GM12878 (cell line): ENCODE data around the gene HMCN1. TPM values are rescaled to one million over a fixed set of nuclear protein-coding genes. Genes with fewer than 3 reads are reported as not detected.

Source experiments
- ATAC-seq: fragments of 200-7000 bp; cut with Tn5 transposase; 3 replicates; pipeline ENCODE4 v1.9.1; 2020; ENCODE audit warnings: mild to moderate bottlenecking, moderate library complexity
- BruUV-seq: library from RNA; stranded (reverse); fragments of 400-500 nt; replicated peaks from 2 replicates; lab custom pipeline; 2021; lab: Mats Ljungman, UMichigan
- CTCF ChIA-PET: fragments of 300-600 bp; sonication (Branson Sonifier 250); formaldehyde crosslinking; extraction: SDS; loops from one replicate; lab custom pipeline; 2021; ENCODE audit warnings: inconsistent platforms; lab: Yijun Ruan, JAX
- POLR2A ChIA-PET: fragments of 350-600 bp; formaldehyde crosslinking; extraction: SDS; loops from one replicate; lab custom pipeline; 2021; ENCODE audit warnings: inconsistent platforms; lab: Charles Lee
- RAD21 ChIA-PET: fragments of 300-600 bp; sonication (Branson Sonifier 250); formaldehyde crosslinking; loops from one replicate; lab custom pipeline; 2023; ENCODE audit warnings: antibody characterized with exemption; ENCODE audit not compliant: unreplicated experiment; lab: Charles Lee
- SMC1A ChIA-PET: fragments of 300-600 bp; sonication (Branson Sonifier 250); formaldehyde crosslinking; loops from one replicate; lab custom pipeline; 2023; ENCODE audit not compliant: unreplicated experiment, uncharacterized antibody; lab: Charles Lee
- DNase-seq: peaks from one replicate; pipeline ENCODE4 v3.0.0-alpha.2; 2011; ENCODE audit warnings: low read depth, low spot score
- FAIRE-seq: peaks from 3 replicates; lab custom pipeline; 2011; peaks lifted over from hg19 to GRCh38; lab: Jason Lieb, UNC
- H2AFZ ChIP-seq: 2 replicates; pipeline ENCODE4 v1.6.0; 2011; ENCODE audit warnings: low read depth, low read length, control low read depth; ENCODE audit not compliant: control insufficient read depth
- H3K27ac ChIP-seq: 2 replicates; pipeline ENCODE4 v1.5.1; 2011; ENCODE audit warnings: control low read depth; ENCODE audit not compliant: control insufficient read depth, insufficient read depth
- H3K27me3 ChIP-seq, 2 experiments: replicated peaks in 1 of 2; 2 replicates each; pipeline versions ENCODE4 v1.6.0 to v1.6.1; 2011; ENCODE audit warnings: low read length in 1 of 2; ENCODE audit not compliant: control insufficient read depth in 2 of 2, insufficient read depth in 2 of 2
- H3K36me3 ChIP-seq, 2 experiments: 2 replicates each; pipeline ENCODE4 v1.5.1; 2011; ENCODE audit warnings: low read length in 1 of 2; ENCODE audit not compliant: control insufficient read depth in 2 of 2, insufficient read depth in 2 of 2
- H3K4me1 ChIP-seq: 2 replicates; pipeline ENCODE4 v1.6.1; 2011; ENCODE audit warnings: mild to moderate bottlenecking, low read length, moderate library complexity, mixed read lengths; ENCODE audit not compliant: control insufficient read depth, insufficient read depth
- H3K4me2 ChIP-seq: 2 replicates; pipeline ENCODE4 v1.6.0; 2011; ENCODE audit warnings: control low read depth; ENCODE audit not compliant: control insufficient read depth, insufficient read depth
- H3K4me3 ChIP-seq: fragments of 200-600 bp; sonication (generic); 2 replicates; pipeline ENCODE4 v1.5.1; 2016
- H3K79me2 ChIP-seq: 2 replicates; pipeline ENCODE4 v1.6.0; 2011; ENCODE audit warnings: low read length; ENCODE audit not compliant: control insufficient read depth, insufficient read depth
- H3K9ac ChIP-seq: 2 replicates; pipeline ENCODE4 v1.8.0; 2011; ENCODE audit warnings: low read length, control low read depth, mixed read lengths; ENCODE audit not compliant: control insufficient read depth, insufficient read depth
- H3K9me3 ChIP-seq: replicated peaks from 3 replicates; pipeline ENCODE4 v1.5.1; 2011; ENCODE audit warnings: mild to moderate bottlenecking, low read length; ENCODE audit not compliant: control insufficient read depth, insufficient read depth
- H4K20me1 ChIP-seq: 2 replicates; pipeline ENCODE4 v1.6.0; 2011; ENCODE audit not compliant: control insufficient read depth, insufficient read depth
- ATF7 ChIP-seq: fragments of 450-650 bp; IDR thresholded peaks from 2 replicates; pipeline ENCODE4 v1.6.1; 2016; ENCODE audit warnings: low read depth, mild to moderate bottlenecking
- CBFB ChIP-seq: IDR thresholded peaks from 2 replicates; pipeline ENCODE4 v1.6.1; 2016; ENCODE audit warnings: antibody characterized with exemption, low read depth
- CHD4 ChIP-seq: fragments of 200-600 bp; sonication (generic); IDR thresholded peaks from 2 replicates; pipeline ENCODE4 v1.6.1; 2016; ENCODE audit warnings: mild to moderate bottlenecking
- EGR1 ChIP-seq, 2 experiments: IDR thresholded peaks; 1 replicate in 1 of 2; 2 replicates in 1 of 2; pipeline ENCODE4 v1.6.1; 2011 to 2012; ENCODE audit warnings: low read depth in 2 of 2, low read length in 2 of 2, borderline replicate concordance in 1 of 2, mild to moderate bottlenecking in 1 of 2, moderate library complexity in 1 of 2
- ESRRA ChIP-seq: IDR thresholded peaks from 2 replicates; pipeline ENCODE4 v1.6.1; 2012; ENCODE audit warnings: mild to moderate bottlenecking, low read length, improper control_type of control experiment
- KLF5 ChIP-seq: fragments of 450-650 bp; IDR thresholded peaks from 2 replicates; pipeline ENCODE4 v1.6.1; 2014; ENCODE audit warnings: mild to moderate bottlenecking; ENCODE audit not compliant: partially characterized antibody
- POLR2AphosphoS2 ChIP-seq: IDR thresholded peaks from 2 replicates; pipeline ENCODE4 v1.6.1; 2011; ENCODE audit warnings: low read depth, mild to moderate bottlenecking, low read length, improper control_type of control experiment, moderate library complexity
- POLR2AphosphoS5 ChIP-seq: IDR thresholded peaks from 2 replicates; pipeline ENCODE4 v1.6.1; 2011; ENCODE audit warnings: mild to moderate bottlenecking, low read length, inconsistent platforms
- RFX5 ChIP-seq: IDR thresholded peaks from 2 replicates; pipeline ENCODE4 v1.6.1; 2011; ENCODE audit warnings: low read depth, low read length, improper control_type of control experiment
- SREBF2 ChIP-seq: IDR thresholded peaks from 2 replicates; pipeline ENCODE4 v1.6.1; 2012; ENCODE audit warnings: mild to moderate bottlenecking, low read length
- TARDBP ChIP-seq: IDR thresholded peaks from 2 replicates; pipeline ENCODE4 v1.6.1; 2016; ENCODE audit warnings: borderline replicate concordance
- WRNIP1 ChIP-seq: IDR thresholded peaks from 2 replicates; pipeline ENCODE4 v1.6.1; 2011; ENCODE audit warnings: low read depth, low read length, improper control_type of control experiment, borderline replicate concordance
- WGBS: methylation state at CpG from one replicate; pipeline ENCODE4 v1.1.6; 2016; ENCODE audit warnings: low lambda C conversion rate; ENCODE audit not compliant: insufficient replicate concordance, insufficient coverage; ENCODE audit errors: missing lambda C conversion rate; 5-methylcytosine and 5-hydroxymethylcytosine counted together
- in situ Hi-C: fragments of 300-500 bp; cut with MboI; formaldehyde crosslinking; loops from 9 replicates; pipeline ENCODE4 v1.14.3; 2018; ENCODE audit warnings: mixed read lengths
- intact Hi-C: fragments of 100-400 bp; cut with micrococcal nuclease; formaldehyde crosslinking; loops from one replicate; pipeline ENCODE4 v1.14.2; 2022; ENCODE audit not compliant: unreplicated experiment
- polyA plus RNA-seq, 11 experiments: library from polyadenylated mRNA; depleted of rRNA in 4 of 11; unstranded in 6 of 11; stranded (reverse) in 5 of 11; fragments of >200 nt; fragmentation: Nextera tagmentation in 4 of 11; fragmentation: Illumina TruSeq in 1 of 11; extraction: Ambion mirVana in 4 of 11; extraction: Trizol in 1 of 11; gene quantifications; 1 replicate in 1 of 11; 2 replicates in 10 of 11; pipeline versions ENCODE4 v1.2.1 to v1.2.3, GENCODE V29; 2011 to 2016; ENCODE audit warnings: inconsistent platforms in 2 of 11, missing spikeins in 2 of 11, low read depth in 1 of 11
- total RNA-seq, 4 experiments: library from RNA; depleted of rRNA in 3 of 4; stranded (reverse); fragments of >200 nt in 3 of 4; fragmentation: Illumina TruSeq in 1 of 4; extraction: Trizol in 1 of 4; gene quantifications; 2 replicates each; pipeline versions ENCODE4 v1.2.1 to v1.2.3, GENCODE V29; 2013 to 2021
- TF ChIP-seq, protein P1 (sequence below): IDR thresholded peaks from 2 replicates; pipeline ENCODE4 v1.6.1; 2012; ENCODE audit warnings: low read depth, low read length, improper control_type of control experiment
- TF ChIP-seq, protein P2 (sequence below), 3 experiments: IDR thresholded peaks in 2 of 3; conservative IDR thresholded peaks in 1 of 3; 2 replicates each; pipeline ENCODE4 v1.5.1; 2011; ENCODE audit warnings: low read depth in 3 of 3, low read length in 3 of 3, mild to moderate bottlenecking in 3 of 3, control low read depth in 2 of 3, moderate library complexity in 2 of 3, inconsistent platforms in 1 of 3, mixed read lengths in 1 of 3; ENCODE audit not compliant: control insufficient read depth in 2 of 3, insufficient read depth in 1 of 3; ENCODE audit errors: extremely low read depth in 1 of 3
- TF ChIP-seq, protein P3 (sequence below): fragments of 450-650 bp; IDR thresholded peaks from 2 replicates; pipeline ENCODE4 v1.6.1; 2017; ENCODE audit warnings: mild to moderate bottlenecking
- TF ChIP-seq, protein P4 (sequence below): fragments of 450-650 bp; formaldehyde crosslinking; IDR thresholded peaks from 2 replicates; pipeline ENCODE4 v1.5.0; 2022; ENCODE audit warnings: mild to moderate bottlenecking, missing genetic modification characterization

HMCN1 gene
- total and polyA plus RNA-seq, 10 of the 15 experiments (the other 5 are each of a cell fraction or from before 2014, with no cell fraction given): under 0.01 to 0.07 TPM; not detected in 8

DNA sequence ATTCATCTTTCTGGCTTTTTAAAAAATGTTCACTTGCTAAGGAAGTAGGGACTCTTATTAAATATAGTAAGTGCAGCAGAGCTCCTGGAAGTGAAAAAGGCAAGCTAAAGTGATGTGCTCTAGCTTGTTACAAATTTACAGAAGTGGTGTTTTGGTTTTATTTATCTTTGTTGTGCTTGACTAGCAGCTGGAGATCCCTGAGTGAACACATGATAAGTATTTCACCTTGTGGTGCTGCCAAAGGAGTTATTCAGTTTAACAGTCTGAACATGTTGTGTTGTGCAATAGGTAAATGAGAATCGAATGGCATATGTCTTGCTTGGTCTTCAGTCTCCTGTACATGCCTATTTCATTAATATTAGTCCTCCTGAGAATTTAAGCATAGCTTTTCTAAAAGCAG, 325.1 kb downstream of the HMCN1 start (continued):
- TF ChIP-seq POLR2AphosphoS2: no peak
- TF ChIP-seq, protein P1, sequence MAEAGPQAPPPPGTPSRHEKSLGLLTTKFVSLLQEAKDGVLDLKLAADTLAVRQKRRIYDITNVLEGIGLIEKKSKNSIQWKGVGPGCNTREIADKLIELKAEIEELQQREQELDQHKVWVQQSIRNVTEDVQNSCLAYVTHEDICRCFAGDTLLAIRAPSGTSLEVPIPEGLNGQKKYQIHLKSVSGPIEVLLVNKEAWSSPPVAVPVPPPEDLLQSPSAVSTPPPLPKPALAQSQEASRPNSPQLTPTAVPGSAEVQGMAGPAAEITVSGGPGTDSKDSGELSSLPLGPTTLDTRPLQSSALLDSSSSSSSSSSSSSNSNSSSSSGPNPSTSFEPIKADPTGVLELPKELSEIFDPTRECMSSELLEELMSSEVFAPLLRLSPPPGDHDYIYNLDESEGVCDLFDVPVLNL: no peak
- TF ChIP-seq TARDBP: no peak
- no peak for TF ChIP-seq CHD4
- TF ChIP-seq WRNIP1: no peak
- TF ChIP-seq POLR2AphosphoS5: no peak
- TF ChIP-seq, protein P2, sequence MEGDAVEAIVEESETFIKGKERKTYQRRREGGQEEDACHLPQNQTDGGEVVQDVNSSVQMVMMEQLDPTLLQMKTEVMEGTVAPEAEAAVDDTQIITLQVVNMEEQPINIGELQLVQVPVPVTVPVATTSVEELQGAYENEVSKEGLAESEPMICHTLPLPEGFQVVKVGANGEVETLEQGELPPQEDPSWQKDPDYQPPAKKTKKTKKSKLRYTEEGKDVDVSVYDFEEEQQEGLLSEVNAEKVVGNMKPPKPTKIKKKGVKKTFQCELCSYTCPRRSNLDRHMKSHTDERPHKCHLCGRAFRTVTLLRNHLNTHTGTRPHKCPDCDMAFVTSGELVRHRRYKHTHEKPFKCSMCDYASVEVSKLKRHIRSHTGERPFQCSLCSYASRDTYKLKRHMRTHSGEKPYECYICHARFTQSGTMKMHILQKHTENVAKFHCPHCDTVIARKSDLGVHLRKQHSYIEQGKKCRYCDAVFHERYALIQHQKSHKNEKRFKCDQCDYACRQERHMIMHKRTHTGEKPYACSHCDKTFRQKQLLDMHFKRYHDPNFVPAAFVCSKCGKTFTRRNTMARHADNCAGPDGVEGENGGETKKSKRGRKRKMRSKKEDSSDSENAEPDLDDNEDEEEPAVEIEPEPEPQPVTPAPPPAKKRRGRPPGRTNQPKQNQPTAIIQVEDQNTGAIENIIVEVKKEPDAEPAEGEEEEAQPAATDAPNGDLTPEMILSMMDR (IDR thresholded peaks at IDR 0.05 in 2 of 3, conservative IDR thresholded peaks at IDR 0.05 in 1 of 3; ENCODE audit: control insufficient read depth in 2 of 3, extremely low read depth in 1 of 3, insufficient read depth in 1 of 3, low read depth in 3 of 3, low read length in 3 of 3): no peak

DNA sequence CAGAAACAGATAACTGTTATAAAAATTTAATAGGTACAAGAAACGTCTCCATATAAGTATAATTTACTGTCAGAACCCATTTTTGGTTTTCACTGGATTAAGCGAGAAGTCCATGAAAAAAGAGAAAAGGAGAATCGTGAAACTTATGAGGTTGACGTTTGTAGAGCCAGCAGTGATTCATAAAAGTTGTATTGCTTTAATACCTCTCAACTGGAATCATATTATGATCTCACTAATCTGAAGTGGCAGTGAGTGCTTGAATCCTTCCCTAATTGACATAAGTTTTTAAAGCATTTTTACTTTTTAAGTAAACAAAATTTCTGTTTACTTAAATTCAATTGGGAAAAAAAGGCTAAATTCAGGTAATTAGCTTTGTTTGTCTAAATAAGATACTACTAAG, 325.6 kb downstream of the HMCN1 start:
- H3K9ac ChIP-seq: no peak overlapping the region
- H4K20me1 ChIP-seq: no peaks in the 10 kb centered on the region
- BruUV-seq: no TSS peak
- H3K4me2 ChIP-seq: no peak overlapping the region
- no peak for ATAC-seq
- ChIA-PET RAD21 (no interaction called here), CTCF (no interaction called here), POLR2A (no interaction called here), SMC1A (interaction anchor here (0.7 kb wide), 1 partner anchor 11 kb away, joined by 3 read pairs; no protein-coding TSS in a partner anchor)
- H2AFZ ChIP-seq: no peak overlapping the region
- no peak for DNase-seq
- in situ Hi-C loops (no loop called here), intact Hi-C loops (no loop called here)
- no peak for FAIRE-seq
- 22% methylated on average over 4 of the region's 4 CpGs for WGBS
- no peak overlapping the region for H3K4me3 ChIP-seq
- H3K79me2 ChIP-seq: no peaks in the 10 kb centered on the region
- no peaks in the 10 kb centered on the region for H3K9me3 ChIP-seq
- no peaks in the 10 kb centered on the region for H3K36me3 ChIP-seq
- H3K27me3 ChIP-seq: no peaks in the 10 kb centered on the region
- H3K4me1 ChIP-seq: no peaks in the 10 kb centered on the region
- no peak overlapping the region for H3K27ac ChIP-seq
- TF ChIP-seq EGR1 (IDR thresholded peaks at IDR 0.05; ENCODE audit: borderline replicate concordance in 1 of 2, low read depth in 2 of 2, low read length in 2 of 2): no peak
- no peak for TF ChIP-seq WRNIP1
- TF ChIP-seq, protein P3, sequence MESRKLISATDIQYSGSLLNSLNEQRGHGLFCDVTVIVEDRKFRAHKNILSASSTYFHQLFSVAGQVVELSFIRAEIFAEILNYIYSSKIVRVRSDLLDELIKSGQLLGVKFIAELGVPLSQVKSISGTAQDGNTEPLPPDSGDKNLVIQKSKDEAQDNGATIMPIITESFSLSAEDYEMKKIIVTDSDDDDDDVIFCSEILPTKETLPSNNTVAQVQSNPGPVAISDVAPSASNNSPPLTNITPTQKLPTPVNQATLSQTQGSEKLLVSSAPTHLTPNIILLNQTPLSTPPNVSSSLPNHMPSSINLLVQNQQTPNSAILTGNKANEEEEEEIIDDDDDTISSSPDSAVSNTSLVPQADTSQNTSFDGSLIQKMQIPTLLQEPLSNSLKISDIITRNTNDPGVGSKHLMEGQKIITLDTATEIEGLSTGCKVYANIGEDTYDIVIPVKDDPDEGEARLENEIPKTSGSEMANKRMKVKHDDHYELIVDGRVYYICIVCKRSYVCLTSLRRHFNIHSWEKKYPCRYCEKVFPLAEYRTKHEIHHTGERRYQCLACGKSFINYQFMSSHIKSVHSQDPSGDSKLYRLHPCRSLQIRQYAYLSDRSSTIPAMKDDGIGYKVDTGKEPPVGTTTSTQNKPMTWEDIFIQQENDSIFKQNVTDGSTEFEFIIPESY: no peak
- TF ChIP-seq RFX5: no peak
- no peak for TF ChIP-seq ESRRA
- TF ChIP-seq, protein P4, sequence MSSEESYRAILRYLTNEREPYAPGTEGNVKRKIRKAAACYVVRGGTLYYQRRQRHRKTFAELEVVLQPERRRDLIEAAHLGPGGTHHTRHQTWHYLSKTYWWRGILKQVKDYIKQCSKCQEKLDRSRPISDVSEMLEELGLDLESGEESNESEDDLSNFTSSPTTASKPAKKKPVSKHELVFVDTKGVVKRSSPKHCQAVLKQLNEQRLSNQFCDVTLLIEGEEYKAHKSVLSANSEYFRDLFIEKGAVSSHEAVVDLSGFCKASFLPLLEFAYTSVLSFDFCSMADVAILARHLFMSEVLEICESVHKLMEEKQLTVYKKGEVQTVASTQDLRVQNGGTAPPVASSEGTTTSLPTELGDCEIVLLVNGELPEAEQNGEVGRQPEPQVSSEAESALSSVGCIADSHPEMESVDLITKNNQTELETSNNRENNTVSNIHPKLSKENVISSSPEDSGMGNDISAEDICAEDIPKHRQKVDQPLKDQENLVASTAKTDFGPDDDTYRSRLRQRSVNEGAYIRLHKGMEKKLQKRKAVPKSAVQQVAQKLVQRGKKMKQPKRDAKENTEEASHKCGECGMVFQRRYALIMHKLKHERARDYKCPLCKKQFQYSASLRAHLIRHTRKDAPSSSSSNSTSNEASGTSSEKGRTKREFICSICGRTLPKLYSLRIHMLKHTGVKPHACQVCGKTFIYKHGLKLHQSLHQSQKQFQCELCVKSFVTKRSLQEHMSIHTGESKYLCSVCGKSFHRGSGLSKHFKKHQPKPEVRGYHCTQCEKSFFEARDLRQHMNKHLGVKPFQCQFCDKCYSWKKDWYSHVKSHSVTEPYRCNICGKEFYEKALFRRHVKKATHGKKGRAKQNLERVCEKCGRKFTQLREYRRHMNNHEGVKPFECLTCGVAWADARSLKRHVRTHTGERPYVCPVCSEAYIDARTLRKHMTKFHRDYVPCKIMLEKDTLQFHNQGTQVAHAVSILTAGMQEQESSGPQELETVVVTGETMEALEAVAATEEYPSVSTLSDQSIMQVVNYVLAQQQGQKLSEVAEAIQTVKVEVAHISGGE (CRISPR knock-in tag): no peak
- TF ChIP-seq CBFB: no peak
- TF ChIP-seq KLF5: no peak
- TF ChIP-seq POLR2AphosphoS5: no peak
- no peak for TF ChIP-seq ATF7
- no peak for TF ChIP-seq SREBF2
